Activated B cell treated with CpG ODN at 0.5 μM for 24 hours (primary cell): Measurements from ENCODE around the gene SUPT7L. TPM values are rescaled to one million over a fixed set of nuclear protein-coding genes. Genes with fewer than 3 reads are reported as not detected.

Experiments
- ATAC-seq: fragments of 200-7000 bp; cut with Tn5 transposase; one replicate; pipeline ENCODE4 v1.10.0; 2021; ENCODE audit warnings: low read depth, mild to moderate bottlenecking, moderate library complexity
- CTCF ChIA-PET: fragments of 350-600 bp; sonication (Branson Sonifier 250); formaldehyde crosslinking; loops from one replicate; lab custom pipeline; 2021; ENCODE audit warnings: antibody characterized with exemption; lab: Charles Lee
- POLR2A ChIA-PET: fragments of 350-600 bp; sonication (Branson Sonifier 250); formaldehyde crosslinking; loops from one replicate; lab custom pipeline; 2021; ENCODE audit warnings: antibody characterized with exemption; lab: Charles Lee
- DNase-seq: peaks from one replicate; pipeline ENCODE4 v3.0.0; 2022
- H3K27ac Mint-ChIP-seq: one replicate; pipeline ENCODE4 v1.8.0; 2020; ENCODE audit warnings: mixed read lengths
- H3K27me3 Mint-ChIP-seq: one replicate; pipeline ENCODE4 v1.8.0; 2021; ENCODE audit warnings: mixed read lengths
- H3K36me3 Mint-ChIP-seq: one replicate; pipeline ENCODE4 v1.8.0; 2021; ENCODE audit warnings: low read depth, mixed read lengths
- H3K4me1 Mint-ChIP-seq: one replicate; pipeline ENCODE4 v1.8.0; 2021; ENCODE audit warnings: mixed read lengths
- H3K4me3 Mint-ChIP-seq: one replicate; pipeline ENCODE4 v1.8.0; 2020; ENCODE audit warnings: mild to moderate bottlenecking, mixed read lengths
- H3K9me3 Mint-ChIP-seq: one replicate; pipeline ENCODE4 v1.8.0; 2020; ENCODE audit warnings: mixed read lengths
- intact Hi-C: fragments of 100-400 bp; cut with micrococcal nuclease; formaldehyde crosslinking; loops from one replicate; pipeline ENCODE4 v1.15.1; 2024
- total RNA-seq: library from RNA; stranded (reverse); gene quantifications from 2 replicates; pipeline ENCODE4 v1.2.3, GENCODE V29; 2022
- TF ChIP-seq, protein P1 (sequence below): fragments of 200-600 bp; IDR thresholded peaks from one replicate; pipeline ENCODE4 v1.8.0; 2022; ENCODE audit warnings: antibody characterized with exemption, mild to moderate bottlenecking

Gene SUPT7L
- total RNA-seq, 1 donor from 2014 or later = 30.9 TPM

- CTCF ChIA-PET = no interaction called here
- TF ChIP-seq, protein P1, sequence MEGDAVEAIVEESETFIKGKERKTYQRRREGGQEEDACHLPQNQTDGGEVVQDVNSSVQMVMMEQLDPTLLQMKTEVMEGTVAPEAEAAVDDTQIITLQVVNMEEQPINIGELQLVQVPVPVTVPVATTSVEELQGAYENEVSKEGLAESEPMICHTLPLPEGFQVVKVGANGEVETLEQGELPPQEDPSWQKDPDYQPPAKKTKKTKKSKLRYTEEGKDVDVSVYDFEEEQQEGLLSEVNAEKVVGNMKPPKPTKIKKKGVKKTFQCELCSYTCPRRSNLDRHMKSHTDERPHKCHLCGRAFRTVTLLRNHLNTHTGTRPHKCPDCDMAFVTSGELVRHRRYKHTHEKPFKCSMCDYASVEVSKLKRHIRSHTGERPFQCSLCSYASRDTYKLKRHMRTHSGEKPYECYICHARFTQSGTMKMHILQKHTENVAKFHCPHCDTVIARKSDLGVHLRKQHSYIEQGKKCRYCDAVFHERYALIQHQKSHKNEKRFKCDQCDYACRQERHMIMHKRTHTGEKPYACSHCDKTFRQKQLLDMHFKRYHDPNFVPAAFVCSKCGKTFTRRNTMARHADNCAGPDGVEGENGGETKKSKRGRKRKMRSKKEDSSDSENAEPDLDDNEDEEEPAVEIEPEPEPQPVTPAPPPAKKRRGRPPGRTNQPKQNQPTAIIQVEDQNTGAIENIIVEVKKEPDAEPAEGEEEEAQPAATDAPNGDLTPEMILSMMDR = no peak
- ATAC-seq (no peak), DNase-seq (no peak)
- intact Hi-C loops = loop anchor here (10.0 kb wide), 1 partner anchor 218 kb away; the partner anchor contains the start of gene PPM1G
- Mint-ChIP-seq H3K4me1 (peaks cover 9% of the 10 kb centered on the region), H3K27me3 (no peaks in the 10 kb centered on the region), H3K27ac (no peak overlapping the region), H3K9me3 (no peaks in the 10 kb centered on the region), H3K4me3 (no peak overlapping the region), H3K36me3 (peaks cover 61% of the 10 kb centered on the region)
- POLR2A ChIA-PET = no interaction called here
Observed at GRCh38 chr2:27622921-27623384, 40.5 kb downstream of the SUPT7L start.

- Mint-ChIP-seq H3K4me3 (no peak overlapping the region), H3K4me1 (no peaks in the 10 kb centered on the region), H3K36me3 (peaks cover 72% of the 10 kb centered on the region), H3K27ac (no peak overlapping the region), H3K27me3 (no peaks in the 10 kb centered on the region), H3K9me3 (no peaks in the 10 kb centered on the region)
- CTCF ChIA-PET = no interaction called here
- DNase-seq = no peak
- POLR2A ChIA-PET = no interaction called here
- no peak for ATAC-seq
- intact Hi-C loops = loop anchor here (10.0 kb wide), 1 partner anchor 217 kb away; the partner anchor contains the start of gene PPM1G
- TF ChIP-seq, protein P1 = no peak
Observed at GRCh38 chr2:27621524-27621923, 41.9 kb downstream of the SUPT7L start.

DNA sequence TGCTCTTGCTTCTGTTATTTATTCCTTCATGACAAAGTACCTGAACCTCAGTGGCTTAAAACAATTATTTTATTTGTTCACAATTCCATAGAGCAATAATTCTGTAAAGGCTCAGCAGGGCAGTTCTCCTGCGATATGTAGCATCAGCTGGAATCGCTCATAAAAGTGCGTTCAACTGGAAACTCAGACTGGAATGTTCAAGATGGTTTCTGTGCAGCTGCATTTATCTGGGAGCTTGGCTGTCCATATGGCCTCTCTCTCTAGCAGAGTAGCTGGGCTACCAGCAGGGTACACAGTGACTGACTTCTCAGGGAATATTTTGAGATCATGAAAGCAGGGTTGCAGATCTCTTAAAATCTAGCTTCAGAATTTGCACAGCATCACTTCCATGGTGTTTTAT is 48.1 kb downstream of the SUPT7L start:
- TF ChIP-seq, protein P1 = no peak
- CTCF ChIA-PET = no interaction called here
- no peaks in the 10 kb centered on the region for H3K27me3 Mint-ChIP-seq
- intact Hi-C loops = no loop called here
- no peaks in the 10 kb centered on the region for H3K4me1 Mint-ChIP-seq
- POLR2A ChIA-PET = no interaction called here
- no peak overlapping the region for H3K27ac Mint-ChIP-seq
- DNase-seq (no peak), ATAC-seq (no peak)
- H3K9me3 Mint-ChIP-seq = no peaks in the 10 kb centered on the region
- peaks cover 74% of the 10 kb centered on the region for H3K36me3 Mint-ChIP-seq
- no peak overlapping the region for H3K4me3 Mint-ChIP-seq

GRCh38 chr2:27613985-27614384 is 49.4 kb downstream of the SUPT7L start:
- Mint-ChIP-seq H3K36me3 (peaks cover 75% of the 10 kb centered on the region), H3K4me1 (no peaks in the 10 kb centered on the region), H3K9me3 (no peaks in the 10 kb centered on the region), H3K27ac (no peak overlapping the region), H3K27me3 (no peaks in the 10 kb centered on the region), H3K4me3 (no peak overlapping the region)
- DNase-seq (no peak), ATAC-seq (no peak)
- TF ChIP-seq, protein P1 = no peak
- ChIA-PET CTCF (no interaction called here), POLR2A (no interaction called here)
- intact Hi-C loops = no loop called here

DNA sequence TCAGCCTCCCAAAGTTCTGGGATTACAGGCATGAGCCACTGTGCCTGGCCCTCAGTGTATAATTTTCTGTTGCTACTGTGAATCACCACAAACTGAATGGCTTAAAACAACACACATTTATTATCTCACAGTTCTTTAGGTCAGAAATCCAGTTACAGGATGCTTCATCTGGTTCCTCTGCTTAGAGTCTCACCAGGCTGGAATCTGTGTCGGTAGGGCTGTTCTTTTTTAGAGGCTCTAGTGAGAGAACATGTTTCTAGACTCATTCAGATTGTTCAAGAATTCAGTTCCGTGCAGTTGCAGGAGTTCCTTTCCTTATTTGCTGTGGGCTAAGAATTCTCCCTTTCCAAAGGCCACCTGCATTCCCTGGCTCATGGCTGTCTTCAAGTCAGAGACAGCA is 56.8 kb downstream of the SUPT7L start:
- H3K27me3 Mint-ChIP-seq = no peaks in the 10 kb centered on the region
- H3K36me3 Mint-ChIP-seq = peaks cover 77% of the 10 kb centered on the region
- H3K27ac Mint-ChIP-seq = no peak overlapping the region
- ChIA-PET CTCF (no interaction called here), POLR2A (no interaction called here)
- intact Hi-C loops = no loop called here
- TF ChIP-seq, protein P1 = no peak
- H3K9me3 Mint-ChIP-seq = no peaks in the 10 kb centered on the region
- no peak for ATAC-seq
- no peak overlapping the region for H3K4me3 Mint-ChIP-seq
- no peaks in the 10 kb centered on the region for H3K4me1 Mint-ChIP-seq
- DNase-seq = no peak

Other genes starting within 250 kb of the SUPT7L start
- gene NRBP1, start 235.0 kb downstream of the SUPT7L start, total RNA-seq = 78.9 and 82.3 TPM in 2 replicates
- 6.3 and 10.0 TPM in 2 replicates for gene KRTCAP3, start 221.2 kb downstream of the SUPT7L start, total RNA-seq
- 12.7 and 14.4 TPM in 2 replicates for gene IFT172, start 173.9 kb downstream of the SUPT7L start, total RNA-seq
- not detected in 2 replicates for gene FNDC4, start 168.4 kb downstream of the SUPT7L start, total RNA-seq
- gene GCKR, start 166.8 kb downstream of the SUPT7L start, total RNA-seq = not detected in 2 replicates
- gene ZNF512, start 80.6 kb downstream of the SUPT7L start, total RNA-seq = 45.4 and 48.7 TPM in 2 replicates
- 0.69 and 0.71 TPM in 2 replicates for gene CCDC121, start 34.6 kb downstream of the SUPT7L start, total RNA-seq
- gene GPN1, start 34.6 kb downstream of the SUPT7L start, total RNA-seq = 36.9 and 39.3 TPM in 2 replicates
- 21.4 and 22.0 TPM in 2 replicates for gene SLC4A1AP, start 275 bp upstream of the SUPT7L start, total RNA-seq
- 24.6 and 27.4 TPM in 2 replicates for gene MRPL33, start 108.1 kb upstream of the SUPT7L start, total RNA-seq
- gene RBKS, start 226.8 kb upstream of the SUPT7L start, total RNA-seq = 2.5 and 3.1 TPM in 2 replicates
- gene BABAM2, start 227.1 kb upstream of the SUPT7L start, total RNA-seq = 51.9 and 55.6 TPM in 2 replicates